IPS-18c (cell line): ENCODE data around the gene SLC6A18.

Experiments
- H3K4me3 ChIP-seq: 2 replicates; pipeline ENCODE4 v1.7.0; 2013; ENCODE audit warnings: low read depth, mild to moderate bottlenecking, low read length, moderate library complexity; ENCODE audit not compliant: insufficient read depth
- H3K9me3 ChIP-seq: one replicate; pipeline ENCODE4 v1.6.1; 2013; ENCODE audit warnings: mild to moderate bottlenecking, low read length, moderate library complexity; ENCODE audit not compliant: control insufficient read depth, insufficient read depth

Gene SLC6A18

GRCh38 chr5:1185038-1185627 lies 40.0 kb upstream of the SLC6A18 start:
- Histone ChIP-seq H3K9me3 (no peaks in the 10 kb centered on the region), H3K4me3 (no peak overlapping the region)

- no peaks in the 10 kb centered on the region for H3K9me3 ChIP-seq
- H3K4me3 ChIP-seq = no peak overlapping the region
Observed at GRCh38 chr5:1185629-1186350, 39.4 kb upstream of the SLC6A18 start.

- Histone ChIP-seq H3K9me3 (no peaks in the 10 kb centered on the region), H3K4me3 (no peak overlapping the region)
Observed at GRCh38 chr5:1186351-1187233, 38.6 kb upstream of the SLC6A18 start.

- H3K9me3 ChIP-seq = no peaks in the 10 kb centered on the region
Observed at GRCh38 chr5:1187234-1187949, 37.8 kb upstream of the SLC6A18 start.

GRCh38 chr5:1187950-1188334 lies 37.2 kb upstream of the SLC6A18 start:
- H3K9me3 ChIP-seq = no peaks in the 10 kb centered on the region
- H3K4me3 ChIP-seq = no peak overlapping the region

More at GRCh38 chr5:1187234-1187949, 37.8 kb upstream of the SLC6A18 start:
- H3K4me3 ChIP-seq = no peak overlapping the region

- Histone ChIP-seq H3K9me3 (no peaks in the 10 kb centered on the region), H3K4me3 (no peak overlapping the region)
Observed at GRCh38 chr5:1188464-1188863, 36.7 kb upstream of the SLC6A18 start.

- no peaks in the 10 kb centered on the region for H3K9me3 ChIP-seq
- H3K4me3 ChIP-seq = no peak overlapping the region
Observed at GRCh38 chr5:1189269-1189668, 35.9 kb upstream of the SLC6A18 start.

GRCh38 chr5:1190278-1190677 lies 34.9 kb upstream of the SLC6A18 start:
- Histone ChIP-seq H3K4me3 (no peak overlapping the region), H3K9me3 (no peaks in the 10 kb centered on the region)

- no peak overlapping the region for H3K4me3 ChIP-seq
- H3K9me3 ChIP-seq = no peaks in the 10 kb centered on the region
Observed at GRCh38 chr5:1190837-1191239, 34.3 kb upstream of the SLC6A18 start.

- H3K4me3 ChIP-seq = no peak overlapping the region
- H3K9me3 ChIP-seq = no peaks in the 10 kb centered on the region
Observed at GRCh38 chr5:1192971-1193590, 32.1 kb upstream of the SLC6A18 start.

GRCh38 chr5:1193591-1193985 lies 31.6 kb upstream of the SLC6A18 start:
- no peaks in the 10 kb centered on the region for H3K9me3 ChIP-seq
- H3K4me3 ChIP-seq = no peak overlapping the region

- Histone ChIP-seq H3K9me3 (no peaks in the 10 kb centered on the region), H3K4me3 (no peak overlapping the region)
Observed at GRCh38 chr5:1194378-1194777, 30.8 kb upstream of the SLC6A18 start.

GRCh38 chr5:1195439-1195838 lies 29.7 kb upstream of the SLC6A18 start:
- no peak overlapping the region for H3K4me3 ChIP-seq
- H3K9me3 ChIP-seq = no peaks in the 10 kb centered on the region

GRCh38 chr5:1195916-1196315 lies 29.3 kb upstream of the SLC6A18 start:
- Histone ChIP-seq H3K4me3 (no peak overlapping the region), H3K9me3 (no peaks in the 10 kb centered on the region)

- H3K9me3 ChIP-seq = no peaks in the 10 kb centered on the region
- H3K4me3 ChIP-seq = no peak overlapping the region
Observed at GRCh38 chr5:1196562-1196961, 28.6 kb upstream of the SLC6A18 start.

- H3K4me3 ChIP-seq = no peak overlapping the region
- no peaks in the 10 kb centered on the region for H3K9me3 ChIP-seq
Observed at GRCh38 chr5:1197876-1198666, 27.1 kb upstream of the SLC6A18 start.
